DND-41 (cell line): Measurements from ENCODE around the gene CCDC80.

Source experiments
- ATAC-seq: fragments of 200-7000 bp; cut with Tn5 transposase; 3 replicates; pipeline ENCODE4 v1.9.1; 2021; ENCODE audit warnings: low read depth; ENCODE audit not compliant: insufficient read depth
- DNase-seq: peaks from one replicate; pipeline ENCODE4 v3.0.0-alpha.2; 2020
- H2AFZ ChIP-seq: 2 replicates; pipeline ENCODE4 v1.6.0; 2012; ENCODE audit warnings: low read depth, low read length
- H3K27ac ChIP-seq: 2 replicates; pipeline ENCODE4 v1.5.1; 2012; ENCODE audit warnings: low read length, inconsistent platforms
- H3K27me3 ChIP-seq: fragments of 200-600 bp; sonication (generic); 2 replicates; pipeline ENCODE4 v1.6.0; 2012; ENCODE audit warnings: low read length, mild to moderate bottlenecking, inconsistent platforms; ENCODE audit not compliant: insufficient read depth, poor library complexity
- H3K36me3 ChIP-seq: 2 replicates; pipeline ENCODE4 v1.5.1; 2012; ENCODE audit warnings: low read length, inconsistent platforms; ENCODE audit not compliant: insufficient read depth
- H3K4me1 ChIP-seq: 2 replicates; pipeline ENCODE4 v1.5.1; 2012; ENCODE audit warnings: mild to moderate bottlenecking, low read length; ENCODE audit not compliant: insufficient read depth
- H3K4me2 ChIP-seq: 2 replicates; pipeline ENCODE4 v1.6.0; 2012; ENCODE audit warnings: mild to moderate bottlenecking, moderate library complexity, low read length, inconsistent platforms; ENCODE audit not compliant: insufficient read depth
- H3K4me3 ChIP-seq, 2 experiments: fragments of 200-600 bp in 1 of 2; shearing (Covaris generic) in 1 of 2; 2 replicates each; pipeline ENCODE4 v1.5.1; 2012 to 2016; ENCODE audit warnings: inconsistent platforms in 2 of 2, low read length in 2 of 2, mild to moderate bottlenecking in 2 of 2, low read depth in 1 of 2, moderate library complexity in 1 of 2
- H3K79me2 ChIP-seq: 2 replicates; pipeline ENCODE4 v1.6.0; 2012; ENCODE audit warnings: low read length, inconsistent platforms; ENCODE audit not compliant: insufficient read depth
- H3K9ac ChIP-seq: 2 replicates; pipeline ENCODE4 v1.6.0; 2012; ENCODE audit warnings: low read depth, mild to moderate bottlenecking, inconsistent platforms, low read length, moderate library complexity
- H3K9me3 ChIP-seq: 2 replicates; pipeline ENCODE4 v1.5.1; 2012; ENCODE audit warnings: low read length, moderate library complexity, mild to moderate bottlenecking, inconsistent platforms; ENCODE audit not compliant: insufficient read depth, severe bottlenecking
- H4K20me1 ChIP-seq: 2 replicates; pipeline ENCODE4 v1.6.0; 2012; ENCODE audit warnings: low read length; ENCODE audit not compliant: insufficient read depth
- EZH2 ChIP-seq: IDR thresholded peaks from 3 replicates; pipeline ENCODE4 v1.6.1; 2012; ENCODE audit warnings: borderline replicate concordance, low read depth, mild to moderate bottlenecking, moderate library complexity, low read length, inconsistent platforms; ENCODE audit not compliant: severe bottlenecking
- TF ChIP-seq, protein P1 (sequence below): IDR thresholded peaks from 2 replicates; pipeline ENCODE4 v1.5.1; 2012; ENCODE audit warnings: borderline replicate concordance, low read length, moderate library complexity, mild to moderate bottlenecking; ENCODE audit not compliant: poor library complexity, severe bottlenecking; ENCODE audit errors: extremely low read depth

CCDC80 gene

DNA sequence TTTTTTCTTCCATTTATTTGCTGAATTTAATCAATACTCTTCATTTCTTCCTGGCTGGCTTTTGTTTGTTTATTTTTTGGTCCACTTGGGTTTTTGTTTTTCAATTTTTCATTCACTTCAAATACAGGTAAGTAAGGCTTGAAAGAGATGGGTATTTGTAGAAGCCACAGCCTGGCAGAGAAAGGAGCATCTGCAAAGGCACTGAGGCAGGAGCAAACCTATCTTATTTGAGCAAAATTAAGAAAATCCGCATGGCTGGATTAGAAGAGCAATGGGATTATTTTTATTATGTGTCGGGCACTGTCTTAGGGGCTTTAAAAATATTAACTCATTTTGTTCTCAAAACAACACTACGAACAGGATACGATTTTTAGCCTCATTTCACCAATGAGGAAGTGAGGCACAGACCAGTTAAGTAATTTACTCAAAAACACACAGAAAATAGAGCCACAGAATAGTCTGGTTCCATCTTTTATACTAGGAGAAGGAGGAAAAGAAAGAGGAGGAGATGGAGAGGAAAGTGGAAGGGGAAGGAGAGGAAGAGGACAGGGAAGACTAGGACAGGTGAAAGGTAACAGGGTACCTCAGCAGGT lies 35.1 kb upstream of the CCDC80 start:
- Histone ChIP-seq H2AFZ (no peak overlapping the region), H4K20me1 (no peaks in the 10 kb centered on the region), H3K4me2 (no peak overlapping the region)

DNA sequence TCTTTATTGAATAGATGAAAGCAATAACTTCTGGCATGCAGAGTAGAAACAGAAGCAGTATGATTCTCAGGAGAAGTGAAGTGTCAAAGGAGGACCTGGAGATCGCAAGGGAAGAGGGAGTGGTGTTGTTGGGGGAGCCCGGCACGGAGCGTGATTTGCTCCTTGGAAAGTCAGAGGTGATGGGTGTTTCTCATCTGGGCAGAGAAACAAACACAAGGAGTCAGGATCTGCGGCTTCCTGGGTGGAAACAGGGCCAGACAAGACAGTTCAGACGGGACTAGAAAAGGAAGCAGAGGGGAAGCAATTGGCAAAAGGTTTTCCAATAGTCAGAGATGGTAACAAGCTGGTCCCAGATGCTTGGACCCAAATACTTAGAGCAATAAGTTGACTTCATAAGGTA lies 34.4 kb upstream of the CCDC80 start:
- Histone ChIP-seq H2AFZ (no peak overlapping the region), H3K4me2 (no peak overlapping the region), H3K36me3 (no peaks in the 10 kb centered on the region), H3K4me3 (no peak overlapping the region), H4K20me1 (no peaks in the 10 kb centered on the region), H3K4me1 (no peaks in the 10 kb centered on the region), H3K79me2 (no peaks in the 10 kb centered on the region), H3K9ac (no peak overlapping the region), H3K9me3 (no peaks in the 10 kb centered on the region), H3K27me3 (peaks cover 2% of the 10 kb centered on the region), H3K27ac (no peak overlapping the region)
- TF ChIP-seq EZH2: no peak
- TF ChIP-seq, protein P1, sequence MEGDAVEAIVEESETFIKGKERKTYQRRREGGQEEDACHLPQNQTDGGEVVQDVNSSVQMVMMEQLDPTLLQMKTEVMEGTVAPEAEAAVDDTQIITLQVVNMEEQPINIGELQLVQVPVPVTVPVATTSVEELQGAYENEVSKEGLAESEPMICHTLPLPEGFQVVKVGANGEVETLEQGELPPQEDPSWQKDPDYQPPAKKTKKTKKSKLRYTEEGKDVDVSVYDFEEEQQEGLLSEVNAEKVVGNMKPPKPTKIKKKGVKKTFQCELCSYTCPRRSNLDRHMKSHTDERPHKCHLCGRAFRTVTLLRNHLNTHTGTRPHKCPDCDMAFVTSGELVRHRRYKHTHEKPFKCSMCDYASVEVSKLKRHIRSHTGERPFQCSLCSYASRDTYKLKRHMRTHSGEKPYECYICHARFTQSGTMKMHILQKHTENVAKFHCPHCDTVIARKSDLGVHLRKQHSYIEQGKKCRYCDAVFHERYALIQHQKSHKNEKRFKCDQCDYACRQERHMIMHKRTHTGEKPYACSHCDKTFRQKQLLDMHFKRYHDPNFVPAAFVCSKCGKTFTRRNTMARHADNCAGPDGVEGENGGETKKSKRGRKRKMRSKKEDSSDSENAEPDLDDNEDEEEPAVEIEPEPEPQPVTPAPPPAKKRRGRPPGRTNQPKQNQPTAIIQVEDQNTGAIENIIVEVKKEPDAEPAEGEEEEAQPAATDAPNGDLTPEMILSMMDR: no peak
- no peak for ATAC-seq
- DNase-seq: no peak

More for the DNA sequence above, 35.1 kb upstream of the CCDC80 start:
- ATAC-seq (no peak), DNase-seq (no peak)
- H3K79me2 ChIP-seq: no peaks in the 10 kb centered on the region
- H3K36me3 ChIP-seq: no peaks in the 10 kb centered on the region
- no peaks in the 10 kb centered on the region for H3K9me3 ChIP-seq
- no peak for TF ChIP-seq EZH2
- TF ChIP-seq, protein P1: no peak
- no peak overlapping the region for H3K4me3 ChIP-seq
- H3K4me1 ChIP-seq: no peaks in the 10 kb centered on the region
- H3K9ac ChIP-seq: no peak overlapping the region
- no peak overlapping the region for H3K27ac ChIP-seq
- H3K27me3 ChIP-seq: peaks cover 2% of the 10 kb centered on the region

DNA sequence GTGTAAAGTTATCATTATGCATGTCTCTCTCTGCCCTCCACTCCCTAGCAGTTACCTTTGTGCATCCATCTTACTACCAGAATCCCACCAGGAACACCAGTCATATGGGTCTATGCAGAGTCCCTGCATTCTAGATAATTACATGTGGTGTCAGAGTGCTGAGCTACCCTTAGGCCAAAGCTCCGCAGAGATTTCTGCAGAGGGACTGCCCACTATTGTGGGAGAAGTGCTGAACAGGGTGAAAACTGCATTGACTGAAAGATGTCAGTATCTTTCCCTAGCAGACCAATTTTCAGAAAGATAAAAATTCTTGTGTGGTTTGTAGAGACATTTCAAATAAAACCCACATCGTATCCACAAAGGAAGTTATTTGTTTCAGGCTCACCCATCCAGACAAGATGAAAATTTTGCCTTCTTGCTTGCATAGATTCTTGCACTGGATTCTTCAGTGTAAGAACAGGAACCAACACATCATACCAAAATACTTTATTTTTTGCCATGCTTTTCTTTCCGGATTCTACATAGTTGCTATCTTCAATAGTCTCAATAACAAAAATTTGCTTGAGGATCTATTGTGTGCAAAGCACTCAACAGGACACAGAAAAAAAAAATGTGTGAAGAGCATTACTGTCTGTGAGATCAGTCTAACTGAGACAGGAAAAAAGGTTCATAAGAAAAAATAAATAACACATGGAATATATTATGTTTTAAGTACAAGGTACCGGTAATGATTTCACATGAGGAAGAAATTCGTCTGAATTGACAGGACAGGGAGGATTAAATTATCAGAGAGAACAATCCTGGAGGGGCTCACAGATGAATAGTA lies 32.0 kb upstream of the CCDC80 start:
- Histone ChIP-seq H4K20me1 (no peaks in the 10 kb centered on the region), H3K4me3 (no peak overlapping the region), H3K27me3 (peaks cover 2% of the 10 kb centered on the region), H3K4me1 (no peaks in the 10 kb centered on the region), H3K9me3 (no peaks in the 10 kb centered on the region), H3K9ac (no peak overlapping the region), H3K27ac (no peak overlapping the region), H2AFZ (no peak overlapping the region), H3K79me2 (no peaks in the 10 kb centered on the region), H3K4me2 (no peak overlapping the region), H3K36me3 (no peaks in the 10 kb centered on the region)
- ATAC-seq: no peak
- TF ChIP-seq EZH2: no peak
- TF ChIP-seq, protein P1: no peak
- no peak for DNase-seq
